SK-N-MC (cell line): Measurements from ENCODE around the gene CCDC40.

Experiments
- EZH2 ChIP-seq: fragments of 200-600 bp; sonication (generic); IDR thresholded peaks from one replicate; pipeline ENCODE4 v1.6.1; 2017; ENCODE audit warnings: antibody characterized with exemption
- FOXP2 ChIP-seq: optimal IDR thresholded peaks from 2 replicates; pipeline ENCODE3; 2011; ENCODE audit warnings: mild to moderate bottlenecking, moderate library complexity; ENCODE audit not compliant: insufficient read depth; ENCODE audit errors: extremely low read length, control extremely low read depth
- POLR2AphosphoS5 ChIP-seq: IDR thresholded peaks from 2 replicates; pipeline ENCODE4 v1.6.1; 2012; ENCODE audit warnings: mild to moderate bottlenecking, low read depth, low read length, borderline replicate concordance

DNA sequence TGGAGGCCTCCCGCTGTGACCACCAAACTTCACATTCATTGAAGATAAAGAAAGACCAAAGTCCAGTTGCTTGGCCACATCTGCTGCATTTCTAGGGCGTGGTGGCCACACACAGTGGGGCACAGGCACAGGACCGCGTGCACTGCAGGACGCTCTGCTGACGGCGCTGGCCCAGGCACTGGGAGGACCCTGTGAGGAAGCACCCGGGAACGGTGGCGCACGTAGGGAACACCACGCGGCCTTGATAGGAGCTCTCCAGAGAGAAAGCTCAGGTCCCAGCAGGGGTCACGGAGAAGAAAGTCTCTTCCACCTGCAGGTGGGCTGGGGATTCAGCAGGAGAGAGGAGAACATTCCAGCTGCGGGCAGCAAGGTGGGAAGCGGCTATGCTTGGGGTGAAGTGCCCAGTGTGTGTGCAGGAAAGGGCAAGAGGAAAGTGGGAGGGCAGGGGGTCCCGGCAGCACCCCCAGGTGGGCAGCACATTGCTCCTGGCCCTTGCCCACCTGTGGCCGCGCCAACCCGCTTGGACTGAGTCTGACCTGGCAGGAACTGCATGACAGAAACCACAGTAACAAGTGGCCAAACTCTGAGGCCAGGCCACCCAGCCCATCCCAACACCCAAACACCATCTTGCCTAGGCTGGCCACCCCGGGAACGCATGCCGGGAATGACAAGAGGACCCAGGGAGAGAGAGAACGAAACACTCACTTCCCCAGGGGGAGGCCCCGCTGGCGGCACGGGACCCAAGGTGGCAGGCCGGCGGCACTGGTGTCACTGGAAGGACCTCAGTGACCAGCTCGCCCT lies 33.6 kb upstream of the CCDC40 start:
- no peak for TF ChIP-seq POLR2AphosphoS5
- TF ChIP-seq EZH2: no peak
- TF ChIP-seq FOXP2: no peak
